ENCODE measurements around the gene INPP5A.

Gene INPP5A

GRCh38 chr10:132727411-132727810 is 189.8 kb downstream of the INPP5A start:
- Histone ChIP-seq H3K4me1 (ENCODE audit: control insufficient read depth, insufficient read depth, low read length) (no peaks in the 10 kb centered on the region), H3K9me3 (ENCODE audit: control insufficient read depth, low read length) (no peaks in the 10 kb centered on the region), H3K9ac (ENCODE audit: low read length) (no peak overlapping the region), H3K27me3 (replicated peaks; ENCODE audit: control insufficient read depth, insufficient read depth, low read length) (no peaks in the 10 kb centered on the region), H3K4me3 (ENCODE audit: low read length) (no peak overlapping the region), H3K36me3 (ENCODE audit: control insufficient read depth, insufficient read depth, low read length, severe bottlenecking) (peaks cover 19% of the 10 kb centered on the region)
- DNase-seq (ENCODE audit: low read depth) = no peak

- H3K9ac ChIP-seq (ENCODE audit: low read length) = no peak overlapping the region
Observed at GRCh38 chr10:132728321-132728720, 190.7 kb downstream of the INPP5A start.

DNA sequence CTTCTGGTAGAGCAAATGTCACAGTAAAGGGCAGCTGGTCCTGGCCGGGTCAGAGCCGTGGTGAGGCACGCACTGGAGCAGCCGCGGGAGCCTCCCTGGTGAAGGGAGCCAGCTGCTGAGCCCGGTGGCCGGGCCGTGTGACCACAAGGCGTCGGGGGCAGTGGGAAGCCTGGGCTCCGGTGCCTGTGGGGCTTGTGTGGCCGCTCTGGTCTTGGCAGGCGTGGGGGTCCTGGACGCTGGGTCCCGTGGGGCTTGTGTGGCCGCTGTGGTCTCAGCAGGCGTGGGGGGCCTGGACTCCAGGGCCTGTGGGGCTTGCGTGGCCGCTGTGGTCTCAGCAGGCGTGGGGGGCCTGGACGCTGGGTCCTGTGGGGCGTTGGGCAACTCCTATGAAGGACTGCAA is 191.2 kb downstream of the INPP5A start:
- Histone ChIP-seq H3K4me3 (ENCODE audit: low read length) (no peak overlapping the region), H3K9ac (ENCODE audit: low read length) (no peak overlapping the region), H3K36me3 (ENCODE audit: control insufficient read depth, insufficient read depth, low read length, severe bottlenecking) (peaks cover 19% of the 10 kb centered on the region), H3K9me3 (ENCODE audit: control insufficient read depth, low read length) (no peaks in the 10 kb centered on the region), H3K27me3 (replicated peaks; ENCODE audit: control insufficient read depth, insufficient read depth, low read length) (no peaks in the 10 kb centered on the region), H3K4me1 (ENCODE audit: control insufficient read depth, insufficient read depth, low read length) (no peaks in the 10 kb centered on the region)
- no peak for DNase-seq (ENCODE audit: low read depth)

More at GRCh38 chr10:132728321-132728720, 190.7 kb downstream of the INPP5A start:
- Histone ChIP-seq H3K4me3 (ENCODE audit: low read length) (no peak overlapping the region), H3K36me3 (ENCODE audit: control insufficient read depth, insufficient read depth, low read length, severe bottlenecking) (peaks cover 19% of the 10 kb centered on the region), H3K4me1 (ENCODE audit: control insufficient read depth, insufficient read depth, low read length) (no peaks in the 10 kb centered on the region), H3K27me3 (replicated peaks; ENCODE audit: control insufficient read depth, insufficient read depth, low read length) (no peaks in the 10 kb centered on the region), H3K9me3 (ENCODE audit: control insufficient read depth, low read length) (no peaks in the 10 kb centered on the region)
- no peak for DNase-seq (ENCODE audit: low read depth)

- H3K4me3 ChIP-seq (ENCODE audit: low read length) = no peak overlapping the region
- peaks cover 14% of the 10 kb centered on the region for H3K36me3 ChIP-seq (ENCODE audit: control insufficient read depth, insufficient read depth, low read length, severe bottlenecking)
- no peaks in the 10 kb centered on the region for H3K4me1 ChIP-seq (ENCODE audit: control insufficient read depth, insufficient read depth, low read length)
- no peak for DNase-seq (ENCODE audit: low read depth)
- no peaks in the 10 kb centered on the region for H3K9me3 ChIP-seq (ENCODE audit: control insufficient read depth, low read length)
- H3K27me3 ChIP-seq (replicated peaks; ENCODE audit: control insufficient read depth, insufficient read depth, low read length) = no peaks in the 10 kb centered on the region
- no peak overlapping the region for H3K9ac ChIP-seq (ENCODE audit: low read length)
Observed at GRCh38 chr10:132729810-132730572, 192.4 kb downstream of the INPP5A start.

DNA sequence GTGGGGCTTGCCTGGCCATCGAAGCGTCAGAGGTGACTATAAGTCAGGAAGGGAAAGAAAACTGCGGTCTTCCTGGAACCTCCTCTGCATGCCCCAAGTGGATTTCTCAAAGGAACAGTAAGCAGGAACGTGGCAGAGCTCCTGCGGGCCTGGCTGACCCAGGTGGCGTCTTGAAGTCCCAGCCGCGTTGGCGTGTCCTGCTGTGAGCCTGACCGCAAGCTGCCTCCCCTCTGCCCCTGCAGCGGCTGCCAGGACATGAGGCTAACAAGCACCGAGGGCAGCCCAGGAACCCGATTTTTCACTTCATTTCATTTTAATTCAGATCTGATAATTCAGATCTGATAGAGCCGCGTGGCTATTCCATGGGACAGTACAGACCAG is 193.0 kb downstream of the INPP5A start:
- Histone ChIP-seq H3K4me1 (ENCODE audit: control insufficient read depth, insufficient read depth, low read length) (no peaks in the 10 kb centered on the region), H3K27me3 (replicated peaks; ENCODE audit: control insufficient read depth, insufficient read depth, low read length) (no peaks in the 10 kb centered on the region)

GRCh38 chr10:132732518-132732917 is 194.9 kb downstream of the INPP5A start:
- no peaks in the 10 kb centered on the region for H3K4me1 ChIP-seq (ENCODE audit: control insufficient read depth, insufficient read depth, low read length)
- H3K27me3 ChIP-seq (replicated peaks; ENCODE audit: control insufficient read depth, insufficient read depth, low read length) = no peaks in the 10 kb centered on the region
- no peak for DNase-seq (ENCODE audit: low read depth)
- no peaks in the 10 kb centered on the region for H3K9me3 ChIP-seq (ENCODE audit: control insufficient read depth, low read length)
- H3K4me3 ChIP-seq (ENCODE audit: low read length) = no peak overlapping the region
- no peaks in the 10 kb centered on the region for H3K36me3 ChIP-seq (ENCODE audit: control insufficient read depth, insufficient read depth, low read length, severe bottlenecking)
- no peak overlapping the region for H3K9ac ChIP-seq (ENCODE audit: low read length)

More for the DNA sequence above, 193.0 kb downstream of the INPP5A start:
- Histone ChIP-seq H3K9me3 (ENCODE audit: control insufficient read depth, low read length) (no peaks in the 10 kb centered on the region), H3K9ac (ENCODE audit: low read length) (no peak overlapping the region), H3K36me3 (ENCODE audit: control insufficient read depth, insufficient read depth, low read length, severe bottlenecking) (peaks cover 8% of the 10 kb centered on the region), H3K4me3 (ENCODE audit: low read length) (no peak overlapping the region)
- DNase-seq (ENCODE audit: low read depth) = no peak

GRCh38 chr10:132733926-132734325 is 196.3 kb downstream of the INPP5A start:
- no peak overlapping the region for H3K9ac ChIP-seq (ENCODE audit: low read length)
- H3K4me3 ChIP-seq (ENCODE audit: low read length) = no peak overlapping the region
- no peaks in the 10 kb centered on the region for H3K36me3 ChIP-seq (ENCODE audit: control insufficient read depth, insufficient read depth, low read length, severe bottlenecking)
- no peaks in the 10 kb centered on the region for H3K4me1 ChIP-seq (ENCODE audit: control insufficient read depth, insufficient read depth, low read length)
- no peaks in the 10 kb centered on the region for H3K27me3 ChIP-seq (replicated peaks; ENCODE audit: control insufficient read depth, insufficient read depth, low read length)
- no peak for DNase-seq (ENCODE audit: low read depth)
- no peaks in the 10 kb centered on the region for H3K9me3 ChIP-seq (ENCODE audit: control insufficient read depth, low read length)

GRCh38 chr10:132735341-132735775 is 197.8 kb downstream of the INPP5A start:
- Histone ChIP-seq H3K9ac (ENCODE audit: low read length) (no peak overlapping the region), H3K36me3 (ENCODE audit: control insufficient read depth, insufficient read depth, low read length, severe bottlenecking) (no peaks in the 10 kb centered on the region), H3K4me3 (ENCODE audit: low read length) (no peak overlapping the region), H3K27me3 (replicated peaks; ENCODE audit: control insufficient read depth, insufficient read depth, low read length) (no peaks in the 10 kb centered on the region), H3K4me1 (ENCODE audit: control insufficient read depth, insufficient read depth, low read length) (no peaks in the 10 kb centered on the region), H3K9me3 (ENCODE audit: control insufficient read depth, low read length) (no peaks in the 10 kb centered on the region)
- DNase-seq (ENCODE audit: low read depth) = no peak

DNA sequence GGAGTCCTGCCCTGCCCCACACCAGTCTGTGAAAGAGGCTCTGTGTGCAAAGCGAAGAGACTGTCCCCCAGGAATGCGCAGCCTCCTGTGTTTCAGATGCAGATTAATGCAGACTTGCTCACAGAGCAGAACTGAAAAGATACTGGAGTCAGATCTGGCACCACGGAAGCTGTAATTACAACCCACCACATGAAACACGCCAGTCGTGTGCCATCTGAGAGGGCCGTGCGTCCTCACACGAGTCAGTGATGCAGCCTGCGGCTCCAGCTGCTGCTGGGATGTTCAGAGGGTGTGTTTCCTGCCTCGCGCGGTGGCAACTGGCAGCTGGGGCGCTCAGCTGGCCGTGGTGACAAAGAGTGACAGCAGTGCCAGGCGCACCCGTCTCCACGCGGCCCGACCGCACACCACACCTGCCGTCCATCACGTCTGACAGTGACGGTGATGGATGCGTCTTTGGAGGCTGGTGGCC is 198.4 kb downstream of the INPP5A start:
- no peak for DNase-seq (ENCODE audit: low read depth)
- Histone ChIP-seq H3K36me3 (ENCODE audit: control insufficient read depth, insufficient read depth, low read length, severe bottlenecking) (no peaks in the 10 kb centered on the region), H3K27me3 (replicated peaks; ENCODE audit: control insufficient read depth, insufficient read depth, low read length) (no peaks in the 10 kb centered on the region), H3K4me1 (ENCODE audit: control insufficient read depth, insufficient read depth, low read length) (no peaks in the 10 kb centered on the region), H3K9me3 (ENCODE audit: control insufficient read depth, low read length) (no peaks in the 10 kb centered on the region), H3K4me3 (ENCODE audit: low read length) (no peak overlapping the region), H3K9ac (ENCODE audit: low read length) (no peak overlapping the region)

DNA sequence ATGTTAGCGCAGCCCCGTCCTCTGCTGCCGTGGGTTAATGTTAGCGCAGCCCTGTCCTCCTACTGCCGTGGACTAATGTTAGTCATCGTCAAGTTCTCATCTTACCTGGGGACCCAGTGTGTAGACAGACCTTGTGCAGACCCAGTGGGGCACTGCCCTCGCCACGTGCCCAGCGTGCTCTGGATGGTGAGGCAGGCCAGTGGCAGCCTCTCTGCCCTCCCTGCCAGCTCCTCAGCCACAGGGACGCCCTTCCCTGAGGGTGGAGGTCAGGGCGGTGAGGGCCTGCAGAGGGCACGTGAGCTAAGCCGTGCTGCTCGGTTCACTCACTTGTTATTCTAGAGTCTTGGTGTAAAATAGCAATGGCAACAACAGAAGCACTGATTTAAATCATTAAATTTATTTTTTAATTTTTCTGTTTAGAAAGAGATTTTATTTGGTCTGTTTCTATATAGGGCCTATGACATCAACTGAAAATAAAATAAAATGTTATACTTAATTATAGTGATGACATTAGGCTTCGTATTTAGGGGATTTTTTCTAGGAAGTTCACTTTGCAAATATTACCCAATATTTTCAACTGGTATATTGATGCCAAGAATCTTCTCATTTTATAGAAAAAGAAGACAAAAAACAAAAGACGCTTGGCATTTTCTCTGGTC is 199.9 kb downstream of the INPP5A start:
- Histone ChIP-seq H3K4me3 (ENCODE audit: low read length) (no peak overlapping the region), H3K36me3 (ENCODE audit: control insufficient read depth, insufficient read depth, low read length, severe bottlenecking) (peaks cover 5% of the 10 kb centered on the region), H3K9me3 (ENCODE audit: control insufficient read depth, low read length) (no peaks in the 10 kb centered on the region)

DNA sequence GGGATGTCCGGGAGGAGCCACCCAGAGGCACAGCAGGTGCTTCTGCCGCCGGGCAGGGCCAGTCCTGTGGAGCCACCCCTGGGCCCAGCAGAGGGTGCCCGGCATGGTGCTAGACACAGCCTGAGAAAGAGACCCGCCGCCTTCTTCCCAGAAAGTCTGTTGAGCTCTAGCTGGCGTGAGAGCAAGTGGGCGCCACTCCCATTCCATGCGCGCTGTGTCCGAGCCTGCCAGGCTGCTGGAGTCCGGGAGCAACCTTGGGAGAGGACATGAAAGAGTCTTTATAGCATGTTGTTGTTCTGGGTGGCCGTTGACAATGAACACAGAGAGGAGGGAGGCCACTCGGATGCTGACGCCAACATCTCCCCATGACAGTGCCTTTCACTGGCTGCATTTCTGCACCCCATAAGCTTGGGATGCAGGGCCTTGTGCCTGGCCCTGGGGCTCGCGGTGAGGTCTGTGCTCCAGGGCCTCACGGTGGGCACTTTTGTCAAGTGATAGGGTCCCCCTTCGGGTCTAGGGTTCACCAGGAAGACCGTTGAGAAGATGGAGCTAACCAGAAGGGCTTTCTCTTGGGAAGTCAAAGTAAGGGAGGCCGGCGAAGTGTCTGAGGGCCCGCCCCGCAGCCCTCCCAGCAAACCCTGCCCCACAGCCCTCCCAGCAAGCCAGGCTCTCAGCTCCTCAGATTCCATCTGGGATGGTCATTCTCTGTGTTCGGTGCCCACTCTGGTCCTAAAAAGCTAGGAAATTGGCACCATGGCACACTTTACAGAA is 201.1 kb downstream of the INPP5A start:
- Histone ChIP-seq H3K9me3 (ENCODE audit: control insufficient read depth, low read length) (no peaks in the 10 kb centered on the region), H3K36me3 (ENCODE audit: control insufficient read depth, insufficient read depth, low read length, severe bottlenecking) (peaks cover 5% of the 10 kb centered on the region), H3K9ac (ENCODE audit: low read length) (no peak overlapping the region), H3K4me3 (ENCODE audit: low read length) (no peak overlapping the region), H3K27me3 (replicated peaks; ENCODE audit: control insufficient read depth, insufficient read depth, low read length) (no peaks in the 10 kb centered on the region), H3K4me1 (ENCODE audit: control insufficient read depth, insufficient read depth, low read length) (peaks cover 2% of the 10 kb centered on the region)
- DNase-seq (ENCODE audit: low read depth) = no peak

More for the DNA sequence above, 199.9 kb downstream of the INPP5A start:
- Histone ChIP-seq H3K4me1 (ENCODE audit: control insufficient read depth, insufficient read depth, low read length) (no peaks in the 10 kb centered on the region), H3K9ac (ENCODE audit: low read length) (no peak overlapping the region), H3K27me3 (replicated peaks; ENCODE audit: control insufficient read depth, insufficient read depth, low read length) (no peaks in the 10 kb centered on the region)
- no peak for DNase-seq (ENCODE audit: low read depth)

All from adipocyte (in vitro differentiated cells).